Karpas-422 (cell line): ENCODE measurements around the gene CCT5. TPM values are rescaled to one million over a fixed set of nuclear protein-coding genes. Genes with fewer than 3 reads are reported as not detected.

ENCODE experiments used
- DNase-seq: peaks from one replicate; pipeline ENCODE4 v3.0.0-alpha.2; 2015
- H2AFZ ChIP-seq: fragments of 200-600 bp; sonication (generic); 2 replicates; pipeline ENCODE4 v1.6.1; 2014; ENCODE audit warnings: antibody characterized with exemption, low read length, mixed read lengths
- H3K27ac ChIP-seq: fragments of 200-600 bp; sonication (generic); 2 replicates; pipeline ENCODE4 v1.5.1; 2014; ENCODE audit warnings: mild to moderate bottlenecking, low read length, moderate library complexity
- H3K27me3 ChIP-seq: fragments of 200-600 bp; sonication (generic); 2 replicates; pipeline ENCODE4 v1.6.1; 2014; ENCODE audit warnings: low read length, mixed read lengths
- H3K36me3 ChIP-seq: fragments of 200-600 bp; sonication (generic); 2 replicates; pipeline ENCODE4 v1.6.1; 2014; ENCODE audit warnings: low read length, mixed read lengths; ENCODE audit not compliant: insufficient read depth
- H3K4me1 ChIP-seq: fragments of 200-600 bp; sonication (generic); 2 replicates; pipeline ENCODE4 v1.6.1; 2014; ENCODE audit warnings: mild to moderate bottlenecking, low read length, mixed read lengths
- H3K4me2 ChIP-seq: fragments of 200-600 bp; sonication (generic); 2 replicates; pipeline ENCODE4 v1.6.1; 2014; ENCODE audit warnings: low read length, low read depth, mild to moderate bottlenecking; ENCODE audit not compliant: poor library complexity, severe bottlenecking
- H3K4me3 ChIP-seq: fragments of 200-600 bp; sonication (generic); 2 replicates; pipeline ENCODE4 v1.5.1; 2014; ENCODE audit warnings: mild to moderate bottlenecking, antibody characterized with exemption, low read length, mixed read lengths
- H3K79me2 ChIP-seq: fragments of 200-600 bp; sonication (generic); 2 replicates; pipeline ENCODE4 v1.6.1; 2014; ENCODE audit warnings: mild to moderate bottlenecking, low read length, mixed read lengths
- H3K9ac ChIP-seq: fragments of 200-600 bp; sonication (generic); 2 replicates; pipeline ENCODE4 v1.6.0; 2014; ENCODE audit warnings: low read length
- H3K9me2 ChIP-seq: fragments of 200-600 bp; sonication (generic), shearing (Covaris generic); replicated peaks from 2 replicates; pipeline ENCODE4 v1.6.0; 2014; ENCODE audit warnings: mild to moderate bottlenecking, low read length, moderate library complexity; ENCODE audit not compliant: insufficient read depth
- H3K9me3 ChIP-seq: fragments of 300-700, 200-600 bp; sonication (generic); 2 replicates; pipeline ENCODE4 v1.6.1; 2014; ENCODE audit warnings: low read length, mixed read lengths
- H4K20me1 ChIP-seq: fragments of 200-600 bp; sonication (generic); 2 replicates; pipeline ENCODE4 v1.6.1; 2014; ENCODE audit warnings: mild to moderate bottlenecking, antibody characterized with exemption, low read length, low read depth; ENCODE audit not compliant: insufficient read depth
- total RNA-seq: library from RNA; depleted of rRNA; stranded (reverse); fragments of >200 nt; shearing (Covaris generic); gene quantifications from 2 replicates; pipeline ENCODE4 v1.2.3, GENCODE V29; 2014; ENCODE audit warnings: low replicate concordance

CCT5 gene
- total RNA-seq, 1 experiment from 2014 or later, result 319 TPM

DNA sequence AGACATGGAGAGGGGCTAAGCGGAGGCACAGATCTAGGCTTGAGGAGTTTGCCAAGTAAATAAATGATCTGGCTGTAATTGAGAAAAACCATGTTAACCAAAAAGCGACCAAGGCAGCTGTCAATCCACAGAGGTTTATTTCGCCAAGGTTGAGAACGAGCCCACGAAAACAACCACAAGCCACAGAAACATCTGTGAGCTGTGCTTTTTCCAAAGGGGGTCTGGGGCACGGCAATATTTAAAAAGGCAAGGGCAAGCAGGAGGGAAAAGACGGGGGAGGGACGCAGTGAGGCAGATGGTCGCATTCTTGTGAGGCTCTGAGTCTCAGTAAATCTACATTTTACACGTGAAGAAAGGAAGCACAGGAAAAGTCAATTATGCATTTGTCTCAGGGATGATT is 25.4 kb downstream of the CCT5 start:
- Histone ChIP-seq H3K4me2 (no peak overlapping the region), H3K4me1 (no peaks in the 10 kb centered on the region), H4K20me1 (no peaks in the 10 kb centered on the region), H3K27ac (no peak overlapping the region), H3K36me3 (no peaks in the 10 kb centered on the region), H2AFZ (no peak overlapping the region), H3K9me2 (no peaks in the 10 kb centered on the region), H3K27me3 (no peaks in the 10 kb centered on the region), H3K4me3 (no peak overlapping the region), H3K79me2 (no peaks in the 10 kb centered on the region), H3K9ac (no peak overlapping the region), H3K9me3 (no peaks in the 10 kb centered on the region)
- no peak for DNase-seq

DNA sequence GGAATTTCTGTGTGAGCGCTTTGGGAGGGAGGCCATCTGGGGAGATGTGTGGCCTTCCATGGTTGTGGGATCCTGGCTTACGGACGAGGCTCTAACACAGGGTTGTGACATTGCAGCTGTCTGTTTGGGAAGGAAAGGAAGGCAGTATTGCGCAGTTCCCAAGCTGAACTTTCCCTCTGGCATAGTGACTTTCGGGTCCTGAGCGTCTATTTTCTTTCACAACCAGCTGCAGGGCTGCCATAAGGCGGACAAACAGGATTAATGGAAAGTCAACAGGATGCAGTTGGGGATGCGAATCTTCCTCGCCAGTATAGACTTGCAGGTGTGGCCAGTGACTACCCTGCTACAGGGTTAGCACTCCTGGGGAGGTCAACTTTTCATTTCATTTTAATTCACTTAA is 25.9 kb downstream of the CCT5 start:
- Histone ChIP-seq H3K4me3 (no peak overlapping the region), H3K9me2 (no peaks in the 10 kb centered on the region), H2AFZ (no peak overlapping the region), H3K36me3 (no peaks in the 10 kb centered on the region), H3K4me1 (no peaks in the 10 kb centered on the region), H3K27me3 (no peaks in the 10 kb centered on the region), H3K27ac (no peak overlapping the region), H3K79me2 (no peaks in the 10 kb centered on the region), H3K4me2 (no peak overlapping the region), H3K9me3 (no peaks in the 10 kb centered on the region), H4K20me1 (no peaks in the 10 kb centered on the region), H3K9ac (no peak overlapping the region)
- no peak for DNase-seq

DNA sequence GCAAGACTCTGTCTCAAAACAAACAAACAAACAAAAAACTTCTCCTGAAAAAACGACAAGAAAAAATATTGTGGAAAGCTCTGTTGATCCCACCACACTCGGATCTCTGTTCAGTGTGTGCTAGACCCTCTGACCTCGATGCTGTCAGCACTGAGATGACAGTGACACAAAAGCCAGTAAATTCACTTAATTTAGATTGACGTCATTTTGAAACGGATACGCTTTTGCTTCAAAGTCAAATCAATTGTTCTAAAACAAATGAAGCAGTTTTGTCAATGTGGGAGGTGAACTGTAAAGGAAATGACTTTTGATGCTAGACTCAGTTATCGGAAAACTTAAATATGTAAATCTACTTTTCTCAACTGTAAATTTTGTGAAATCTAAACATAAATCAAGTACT is 26.6 kb downstream of the CCT5 start:
- no peak for DNase-seq
- H3K9ac ChIP-seq, result no peak overlapping the region
- no peaks in the 10 kb centered on the region for H3K4me1 ChIP-seq
- H3K4me3 ChIP-seq, result no peak overlapping the region
- H3K27me3 ChIP-seq, result no peaks in the 10 kb centered on the region
- H4K20me1 ChIP-seq, result no peaks in the 10 kb centered on the region
- H3K36me3 ChIP-seq, result no peaks in the 10 kb centered on the region
- H3K27ac ChIP-seq, result no peak overlapping the region
- H3K4me2 ChIP-seq, result no peak overlapping the region
- H3K9me3 ChIP-seq, result no peaks in the 10 kb centered on the region
- H2AFZ ChIP-seq, result no peak overlapping the region
- no peaks in the 10 kb centered on the region for H3K79me2 ChIP-seq
- H3K9me2 ChIP-seq, result no peaks in the 10 kb centered on the region

DNA sequence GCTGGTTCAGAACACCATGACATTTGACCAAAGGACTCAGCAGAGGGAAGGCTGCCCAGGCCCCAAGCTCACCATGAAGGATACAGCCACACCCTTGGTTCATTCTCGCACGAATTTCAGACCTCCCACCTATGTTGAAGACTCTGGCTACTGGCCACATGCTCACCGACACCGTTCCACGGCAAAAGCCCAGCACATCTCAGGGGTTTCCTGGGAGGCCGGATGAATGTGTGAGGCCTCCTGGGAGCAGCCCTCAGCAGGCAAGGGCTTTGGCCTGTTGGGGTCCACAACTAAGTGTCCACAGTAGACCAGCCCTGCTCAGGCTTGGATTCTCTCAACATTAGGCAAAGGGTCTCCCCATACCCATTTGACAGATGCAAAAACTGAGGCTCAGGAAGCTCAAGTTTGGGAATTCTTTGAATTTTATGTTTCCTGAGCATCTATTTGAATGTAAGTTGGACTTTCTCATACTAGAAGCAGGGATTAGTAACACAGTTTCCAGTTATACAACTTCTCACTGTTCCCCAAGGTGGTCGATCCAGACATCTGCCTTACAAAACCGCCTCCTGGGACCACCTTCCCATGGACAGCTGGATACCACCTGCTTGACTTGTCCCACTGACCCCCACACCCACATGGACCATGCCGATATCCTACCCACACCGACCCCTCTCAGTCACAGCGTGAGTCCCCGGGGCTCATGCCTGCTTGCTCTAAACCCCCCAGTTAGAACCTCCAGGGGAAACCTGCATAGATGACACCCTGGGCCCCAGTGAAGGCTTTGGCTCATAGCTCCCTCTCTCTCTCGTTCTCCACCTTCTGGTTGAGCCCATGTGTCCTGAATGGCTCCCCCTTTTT is 27.9 kb downstream of the CCT5 start:
- no peak overlapping the region for H3K4me3 ChIP-seq
- no peak for DNase-seq
- H3K4me2 ChIP-seq, result no peak overlapping the region
- no peaks in the 10 kb centered on the region for H3K27me3 ChIP-seq
- H3K36me3 ChIP-seq, result no peaks in the 10 kb centered on the region
- no peaks in the 10 kb centered on the region for H3K9me3 ChIP-seq
- H2AFZ ChIP-seq, result no peak overlapping the region
- H3K27ac ChIP-seq, result no peak overlapping the region
- no peak overlapping the region for H3K9ac ChIP-seq
- H4K20me1 ChIP-seq, result no peaks in the 10 kb centered on the region
- H3K9me2 ChIP-seq, result no peaks in the 10 kb centered on the region
- H3K79me2 ChIP-seq, result no peaks in the 10 kb centered on the region
- H3K4me1 ChIP-seq, result no peaks in the 10 kb centered on the region

DNA sequence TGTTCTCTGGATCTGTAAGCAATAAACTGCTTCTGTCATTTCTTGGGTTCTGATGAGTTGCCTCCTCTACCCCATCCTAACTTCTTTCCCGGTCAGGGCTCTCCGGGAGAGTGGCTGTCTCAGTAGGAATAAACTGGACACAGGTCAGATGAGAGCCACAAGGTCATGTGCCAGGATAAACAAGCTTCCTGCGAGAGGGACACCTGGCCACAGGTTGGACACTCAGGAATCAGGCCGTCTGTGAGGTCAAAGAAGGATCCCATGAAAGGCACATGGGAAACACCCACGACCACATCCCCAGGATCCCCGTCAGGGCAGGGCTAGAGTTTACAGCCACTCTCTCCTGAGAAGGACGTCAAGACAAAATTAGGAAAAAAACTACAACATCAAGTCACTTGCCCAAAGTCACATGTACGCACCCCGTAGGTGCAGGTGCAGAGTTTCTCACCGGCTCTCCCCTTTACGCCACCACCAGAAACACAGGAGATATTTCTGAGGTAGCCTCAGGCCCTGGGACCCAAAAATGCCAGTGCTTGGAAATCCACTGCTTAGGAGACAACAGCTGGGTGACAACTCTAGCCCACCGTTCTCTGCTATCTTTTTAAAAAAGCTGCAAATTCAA is 28.7 kb downstream of the CCT5 start:
- Histone ChIP-seq H3K9ac (no peak overlapping the region), H3K27me3 (no peaks in the 10 kb centered on the region), H3K79me2 (no peaks in the 10 kb centered on the region), H4K20me1 (no peaks in the 10 kb centered on the region), H3K9me3 (no peaks in the 10 kb centered on the region), H3K4me2 (no peak overlapping the region), H3K4me1 (no peaks in the 10 kb centered on the region), H2AFZ (no peak overlapping the region), H3K4me3 (no peak overlapping the region), H3K36me3 (no peaks in the 10 kb centered on the region), H3K27ac (no peak overlapping the region), H3K9me2 (no peaks in the 10 kb centered on the region)
- DNase-seq, result no peak

DNA sequence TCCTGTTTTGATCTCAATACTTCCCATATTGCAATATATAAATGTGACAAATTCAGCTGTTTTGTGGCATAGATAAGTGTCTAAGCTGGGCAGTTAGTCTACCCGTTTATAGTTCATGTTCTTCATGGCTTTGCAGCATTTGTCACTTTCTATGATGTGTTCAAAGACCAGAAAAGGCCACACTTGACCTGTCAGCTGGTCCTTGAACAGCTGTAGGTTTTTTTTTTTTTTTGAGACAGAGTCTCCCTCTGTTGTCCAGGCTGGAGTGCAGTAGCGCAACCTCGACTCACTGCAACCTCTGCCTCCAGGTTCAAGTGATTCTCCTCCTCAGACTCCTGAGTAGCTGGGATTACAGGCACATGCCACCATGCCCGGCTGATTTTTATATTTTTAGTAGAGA is 29.2 kb downstream of the CCT5 start:
- no peaks in the 10 kb centered on the region for H3K9me3 ChIP-seq
- H4K20me1 ChIP-seq, result no peaks in the 10 kb centered on the region
- H3K4me2 ChIP-seq, result no peak overlapping the region
- H3K27ac ChIP-seq, result no peak overlapping the region
- H3K79me2 ChIP-seq, result no peaks in the 10 kb centered on the region
- no peak overlapping the region for H3K4me3 ChIP-seq
- H2AFZ ChIP-seq, result no peak overlapping the region
- H3K4me1 ChIP-seq, result 0 out of 2 replicates have a peak, but pooled peaks cover 1% of the 10 kb centered on the region
- no peak overlapping the region for H3K9ac ChIP-seq
- no peaks in the 10 kb centered on the region for H3K36me3 ChIP-seq
- no peak for DNase-seq
- no peaks in the 10 kb centered on the region for H3K9me2 ChIP-seq
- no peaks in the 10 kb centered on the region for H3K27me3 ChIP-seq

DNA sequence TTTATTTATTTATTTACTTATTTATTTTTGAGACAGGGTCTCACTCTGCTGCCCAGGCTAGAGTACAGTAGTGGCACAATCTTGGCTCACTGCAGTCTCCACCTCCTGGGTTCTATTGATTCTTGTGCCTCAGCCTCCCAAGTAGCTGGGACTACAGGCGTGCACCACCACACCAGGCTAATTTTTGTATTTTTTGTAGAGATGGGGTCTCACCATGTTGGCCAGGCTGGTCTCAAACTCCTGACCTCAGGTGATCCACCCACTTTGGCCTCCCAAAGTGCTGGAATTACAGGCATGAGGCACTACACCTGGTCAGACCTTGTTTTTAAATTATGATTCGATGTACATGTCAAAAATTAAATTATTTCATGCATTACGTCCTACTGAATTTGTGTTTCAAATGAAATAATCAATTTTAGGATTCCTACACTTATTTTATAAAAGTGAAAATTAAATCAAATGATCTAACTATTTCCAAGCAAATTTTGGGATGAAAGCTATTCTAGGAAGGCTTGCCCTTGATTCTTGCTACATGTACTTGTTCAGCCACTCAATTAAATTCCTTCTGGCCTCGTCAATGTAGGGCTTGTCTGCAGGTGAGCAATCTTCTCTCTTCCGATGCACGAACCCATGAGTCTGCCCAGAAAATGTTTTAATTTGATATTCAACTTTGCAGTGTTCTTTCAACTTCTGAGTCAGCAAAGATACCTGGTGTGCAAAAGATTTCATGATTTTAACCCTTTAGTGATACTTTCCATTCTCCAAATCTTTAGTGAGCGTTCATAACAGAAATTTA is 30.0 kb downstream of the CCT5 start:
- H3K27me3 ChIP-seq, result no peaks in the 10 kb centered on the region
- no peak overlapping the region for H3K4me3 ChIP-seq
- H3K9ac ChIP-seq, result no peak overlapping the region
- no peak overlapping the region for H3K4me2 ChIP-seq
- no peaks in the 10 kb centered on the region for H3K9me3 ChIP-seq
- 0 out of 2 replicates have a peak, but pooled peaks cover 3% of the 10 kb centered on the region for H3K4me1 ChIP-seq
- no peaks in the 10 kb centered on the region for H3K9me2 ChIP-seq
- no peaks in the 10 kb centered on the region for H3K79me2 ChIP-seq
- no peaks in the 10 kb centered on the region for H3K36me3 ChIP-seq
- no peak overlapping the region for H3K27ac ChIP-seq
- DNase-seq, result peak; percentile 39
- no peak overlapping the region for H2AFZ ChIP-seq
- H4K20me1 ChIP-seq, result no peaks in the 10 kb centered on the region
